ENCODE results near the gene ANXA4.

DNA sequence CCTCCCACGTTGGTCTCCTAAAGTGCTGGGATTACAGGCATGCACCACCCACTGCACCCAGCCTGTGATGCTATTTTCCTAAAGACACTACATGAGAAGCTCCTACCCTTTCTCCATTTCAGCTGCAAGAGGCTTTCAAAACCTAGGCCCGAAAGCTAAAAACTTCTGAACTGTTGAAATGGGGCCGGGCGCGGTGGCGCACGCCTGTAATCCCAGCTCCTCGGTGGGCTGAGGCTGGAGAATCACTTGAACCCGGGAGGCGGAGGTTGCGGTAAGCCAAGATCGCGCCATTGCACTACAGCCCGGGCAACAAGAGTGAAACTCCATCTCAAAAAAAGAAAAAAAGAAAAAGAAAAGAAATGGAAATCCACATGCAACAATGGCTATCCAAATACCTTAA is 18.1 kb upstream of the ANXA4 start:
- TF ChIP-seq, protein P1, sequence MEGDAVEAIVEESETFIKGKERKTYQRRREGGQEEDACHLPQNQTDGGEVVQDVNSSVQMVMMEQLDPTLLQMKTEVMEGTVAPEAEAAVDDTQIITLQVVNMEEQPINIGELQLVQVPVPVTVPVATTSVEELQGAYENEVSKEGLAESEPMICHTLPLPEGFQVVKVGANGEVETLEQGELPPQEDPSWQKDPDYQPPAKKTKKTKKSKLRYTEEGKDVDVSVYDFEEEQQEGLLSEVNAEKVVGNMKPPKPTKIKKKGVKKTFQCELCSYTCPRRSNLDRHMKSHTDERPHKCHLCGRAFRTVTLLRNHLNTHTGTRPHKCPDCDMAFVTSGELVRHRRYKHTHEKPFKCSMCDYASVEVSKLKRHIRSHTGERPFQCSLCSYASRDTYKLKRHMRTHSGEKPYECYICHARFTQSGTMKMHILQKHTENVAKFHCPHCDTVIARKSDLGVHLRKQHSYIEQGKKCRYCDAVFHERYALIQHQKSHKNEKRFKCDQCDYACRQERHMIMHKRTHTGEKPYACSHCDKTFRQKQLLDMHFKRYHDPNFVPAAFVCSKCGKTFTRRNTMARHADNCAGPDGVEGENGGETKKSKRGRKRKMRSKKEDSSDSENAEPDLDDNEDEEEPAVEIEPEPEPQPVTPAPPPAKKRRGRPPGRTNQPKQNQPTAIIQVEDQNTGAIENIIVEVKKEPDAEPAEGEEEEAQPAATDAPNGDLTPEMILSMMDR (IDR thresholded peaks at IDR 0.05), result no peak
- TF ChIP-seq POLR2A (IDR thresholded peaks at IDR 0.05), result no peak
- no peak for TF ChIP-seq POLR2AphosphoS5 (IDR thresholded peaks at IDR 0.05; ENCODE audit: insufficient read depth in 1 of 2, low read depth in 1 of 2)

Data from vagina (tissue), 2 donors.